HS-27A (cell line): ENCODE measurements around the gene TMF1.

Source experiments
- DNase-seq: peaks from one replicate; pipeline ENCODE4 v3.0.0-alpha.2; 2012; ENCODE audit warnings: low read depth, missing footprints

The TMF1 gene

DNA sequence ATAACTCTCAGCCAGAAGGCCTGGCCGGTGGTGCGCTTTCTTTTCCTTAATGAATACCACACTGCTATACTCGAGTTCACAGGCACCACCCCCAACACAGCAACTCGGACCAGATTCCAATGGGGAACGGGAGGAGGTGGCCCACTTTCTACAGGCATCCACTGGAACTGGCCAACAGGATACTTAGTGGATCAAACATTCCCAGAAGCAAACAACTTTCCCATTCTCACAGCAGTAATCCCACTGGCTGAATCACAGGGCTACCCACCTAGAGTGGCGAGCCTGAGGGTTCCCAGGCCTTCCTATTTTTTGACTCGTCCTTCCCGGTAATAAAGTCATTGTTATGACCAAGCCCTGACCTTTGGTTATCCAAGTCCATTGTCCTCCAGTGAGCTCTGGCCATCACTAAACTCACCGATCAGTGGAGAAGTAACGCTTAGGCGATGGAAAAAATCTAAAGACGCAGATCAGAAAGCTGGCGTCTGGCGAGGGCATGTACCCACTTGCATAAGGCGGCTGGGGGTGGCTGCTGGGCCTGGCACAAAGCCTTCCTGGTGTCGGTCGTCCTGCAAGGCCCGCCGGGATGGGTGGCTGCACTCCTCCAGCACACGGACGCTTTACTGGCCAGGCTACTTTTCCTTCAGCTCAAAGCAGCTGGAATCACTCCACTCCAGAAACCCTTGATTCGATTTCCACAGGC, 39.9 kb downstream of the TMF1 start:
- DNase-seq, result no peak

DNA sequence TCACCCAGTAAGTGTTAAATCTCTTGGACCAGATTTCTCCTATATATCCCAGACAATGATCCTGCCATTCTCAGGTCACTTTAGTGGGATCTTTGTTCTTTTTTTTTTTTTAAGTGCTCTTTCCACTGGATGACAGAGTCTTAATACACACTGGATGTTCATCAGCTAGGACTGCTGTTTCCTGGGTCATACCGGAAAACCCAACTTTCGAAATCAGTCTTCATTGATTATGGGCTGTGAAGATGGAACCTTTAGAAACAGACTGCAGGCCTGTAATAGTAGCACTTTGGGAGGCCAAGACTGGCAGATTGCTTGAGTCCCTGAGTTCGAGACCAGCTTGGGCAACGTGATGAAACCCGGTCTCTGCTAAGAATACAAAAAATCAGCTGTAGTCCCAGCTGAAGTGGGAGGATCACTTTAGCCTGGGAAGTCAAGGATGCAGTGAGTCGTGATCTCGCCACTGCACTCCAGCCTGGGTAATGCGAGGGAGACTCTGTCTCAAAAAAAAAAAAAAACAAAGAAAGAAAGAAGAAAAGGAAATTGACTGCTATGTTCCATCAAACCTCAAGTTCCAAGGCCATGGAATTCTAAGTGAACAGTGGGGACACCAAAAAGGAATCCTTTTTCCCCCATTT, 40.9 kb downstream of the TMF1 start:
- DNase-seq, result no peak

DNA sequence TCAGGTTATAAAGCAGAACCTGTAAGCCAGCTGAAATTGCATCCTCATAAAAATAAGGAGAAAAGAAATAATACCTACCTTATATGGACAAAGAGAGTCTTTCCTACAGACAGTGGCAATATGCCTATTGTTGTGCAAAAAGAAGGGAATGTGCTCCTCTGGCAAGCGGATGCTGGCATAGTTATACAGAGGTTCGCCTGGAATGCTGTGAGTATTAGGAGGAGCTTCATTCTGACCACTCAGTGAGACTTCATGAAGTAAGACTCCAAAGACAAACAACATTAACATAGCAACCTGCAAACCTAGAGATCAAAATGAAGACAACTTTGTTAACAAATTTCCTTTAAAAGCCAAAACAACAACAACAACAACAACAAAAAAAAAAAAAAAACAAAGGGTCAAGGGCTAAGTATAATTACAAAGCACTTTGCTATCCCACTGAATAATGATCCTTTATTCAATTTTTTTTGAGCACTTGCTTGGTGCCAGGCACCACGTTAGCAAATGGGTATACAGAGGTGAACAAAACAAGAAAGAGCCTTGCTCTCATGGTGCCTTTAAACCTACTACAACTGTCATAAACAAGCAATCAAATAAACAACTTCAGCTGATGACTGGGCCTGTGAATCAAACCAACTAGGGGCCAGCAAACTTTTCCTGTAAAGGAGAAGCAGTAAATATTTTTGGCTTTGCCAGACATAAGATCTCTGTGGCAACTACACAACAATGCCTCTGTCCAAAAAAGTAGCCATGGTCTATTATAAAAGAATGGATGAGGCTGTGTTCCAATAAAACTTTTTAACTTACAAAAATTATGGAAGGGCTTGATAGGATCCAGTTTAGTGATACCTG, 42.3 kb downstream of the TMF1 start:
- DNase-seq, result no peak

DNA sequence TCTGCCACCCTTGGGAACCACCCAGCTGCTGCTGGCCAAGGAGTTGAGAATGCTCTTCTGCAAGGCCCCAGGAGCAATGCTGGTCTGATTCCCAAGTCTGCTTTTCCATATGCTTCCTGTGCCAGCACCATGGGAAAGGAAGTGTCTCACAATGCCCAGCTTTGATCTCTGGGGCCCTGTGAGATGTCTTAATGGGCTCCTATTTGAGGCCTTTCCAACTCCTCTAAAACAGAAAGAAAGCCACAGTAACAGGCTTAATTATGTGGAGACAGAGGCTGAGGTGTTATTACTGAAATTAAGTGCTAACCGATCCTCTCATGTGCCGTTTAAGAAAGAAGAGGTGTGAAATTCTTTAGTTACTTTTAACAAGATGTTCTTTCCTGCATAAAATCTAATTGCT, 43.2 kb downstream of the TMF1 start:
- DNase-seq, result no peak

DNA sequence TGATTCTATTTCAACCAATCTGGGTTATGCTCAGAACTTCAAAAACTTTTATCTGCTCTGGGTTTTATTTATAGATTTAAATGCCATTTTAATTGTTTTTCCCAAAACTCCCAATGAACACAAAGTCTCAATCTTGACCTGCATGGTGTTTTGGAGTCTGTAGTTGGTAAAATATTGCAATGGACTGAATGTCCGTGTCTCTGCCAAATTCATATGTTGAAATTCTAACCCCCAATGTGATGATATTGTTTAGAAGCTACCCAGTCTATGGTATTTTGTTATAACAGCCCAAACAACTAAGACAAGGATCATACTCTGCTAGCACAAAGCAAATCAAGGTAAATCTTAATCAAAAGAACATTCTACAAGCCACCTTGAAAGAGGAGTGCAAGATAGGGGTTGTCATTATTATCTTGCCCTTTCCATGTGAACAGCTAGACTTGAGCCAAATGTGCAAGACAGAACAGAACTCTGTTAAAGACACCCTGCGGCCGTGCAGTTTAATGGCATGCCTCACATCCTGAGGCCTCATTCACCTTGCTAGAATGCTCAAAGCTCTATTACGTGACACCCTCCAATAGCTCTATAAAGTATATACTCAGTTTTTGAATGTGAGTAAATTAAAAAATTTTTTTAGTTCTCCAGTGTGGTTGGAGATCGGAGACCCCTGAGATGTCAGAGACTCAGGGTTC, 46.2 kb downstream of the TMF1 start:
- no peak for DNase-seq

DNA sequence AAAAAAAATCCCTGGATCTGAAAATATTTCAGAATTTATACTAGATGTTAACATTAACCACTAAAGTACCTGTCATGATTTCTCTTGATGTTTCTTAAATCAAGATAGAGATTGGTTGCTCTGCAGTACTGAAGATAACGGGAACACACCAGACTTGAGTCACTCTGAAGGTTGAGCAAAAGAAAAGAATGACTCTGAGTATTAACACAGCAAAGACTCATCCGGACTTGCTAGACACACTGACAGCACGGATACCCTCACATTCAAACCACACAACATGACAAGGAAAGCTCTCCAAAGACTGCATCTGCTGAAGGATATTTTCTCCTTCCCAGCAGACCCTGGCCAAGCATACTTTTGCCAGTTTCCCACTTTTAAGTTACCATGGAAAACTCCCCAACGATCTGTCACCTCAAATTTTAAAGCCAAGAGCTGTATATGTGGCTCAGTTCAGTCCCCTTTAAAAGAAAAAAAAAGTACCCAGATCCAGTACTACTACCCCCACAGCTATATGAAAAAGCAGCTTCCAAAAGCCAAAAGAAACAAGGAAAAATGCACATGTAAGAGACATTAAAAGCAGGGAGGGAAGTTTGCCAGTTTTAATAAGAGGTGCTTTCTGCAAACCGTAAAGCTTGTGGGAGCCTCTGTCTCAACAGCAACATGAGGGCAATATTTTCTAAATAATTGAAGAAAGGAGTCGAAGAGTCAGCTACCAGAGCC, 46.9 kb downstream of the TMF1 start:
- no peak for DNase-seq

DNA sequence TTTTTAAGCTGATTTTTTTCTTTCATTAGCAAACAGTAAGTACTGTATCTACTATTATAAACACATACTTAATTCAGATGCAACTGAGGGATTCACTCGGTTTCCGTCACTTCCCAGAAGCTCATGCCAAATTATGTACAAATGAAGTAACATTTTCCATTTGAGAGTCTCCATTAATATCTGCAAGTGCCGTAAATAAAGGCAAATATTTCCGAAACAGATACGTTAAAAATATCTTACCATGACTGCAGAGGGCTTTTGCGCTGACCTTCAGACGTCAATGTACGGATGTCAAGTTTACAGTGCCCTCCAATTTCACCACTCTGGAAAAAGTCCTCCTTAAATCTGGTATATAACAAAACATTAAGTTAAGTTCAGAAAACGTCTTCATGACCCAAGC, 48.0 kb downstream of the TMF1 start:
- DNase-seq, result no peak

DNA sequence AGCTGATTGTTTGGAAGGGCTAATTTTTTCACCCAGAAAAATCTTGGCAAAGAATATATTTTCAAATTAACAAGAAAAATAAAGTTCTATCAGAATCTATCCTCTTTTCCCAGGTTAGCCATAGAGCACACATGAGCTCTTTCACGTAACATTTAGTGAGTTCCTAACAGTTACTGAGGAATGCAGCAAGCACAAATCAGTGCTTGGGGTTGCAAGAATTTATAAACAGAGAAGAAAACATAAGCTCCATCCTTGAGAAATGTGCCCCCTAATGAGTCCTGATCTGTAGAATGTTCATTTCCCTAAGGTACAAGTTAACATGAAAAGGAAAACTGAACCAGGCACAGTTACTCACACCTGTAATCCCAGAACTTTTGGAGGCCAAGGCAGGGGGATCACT, 52.5 kb downstream of the TMF1 start:
- no peak for DNase-seq

DNA sequence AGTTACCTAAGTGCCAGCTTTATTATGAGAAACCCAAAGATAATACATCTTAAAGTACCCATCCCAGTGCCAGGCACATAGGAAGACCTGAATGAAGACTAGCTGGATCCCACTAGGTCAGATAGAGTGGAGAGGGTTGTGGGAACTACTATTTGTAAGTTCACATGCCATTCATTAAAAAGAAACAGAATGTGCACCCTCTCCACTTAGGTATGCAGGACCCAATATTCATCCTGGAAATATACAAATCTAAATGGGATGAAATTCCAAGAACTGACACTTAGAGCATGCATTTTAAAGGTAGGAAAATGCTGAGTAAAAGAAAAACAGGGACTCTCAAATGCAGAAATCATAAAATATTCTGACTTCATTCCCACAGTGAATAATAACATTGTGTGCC, 53.0 kb downstream of the TMF1 start:
- DNase-seq, result no peak

DNA sequence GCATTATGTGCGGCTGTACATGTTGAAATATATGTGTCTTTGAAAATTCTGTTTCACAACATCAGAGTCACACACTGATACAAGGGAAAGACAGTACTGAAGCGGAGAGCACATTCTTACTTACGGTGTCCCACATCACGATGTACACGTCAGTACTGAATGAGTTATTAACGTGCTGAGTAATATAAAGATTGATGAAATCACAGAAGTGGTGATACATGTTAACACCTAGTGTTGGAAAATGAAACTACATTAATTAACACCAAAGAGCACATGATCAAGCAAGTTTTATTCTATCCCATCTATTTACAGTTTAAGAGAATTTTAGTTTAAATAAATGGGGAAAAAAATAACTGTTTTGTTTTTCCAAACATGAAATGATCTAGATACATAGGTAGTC, 54.2 kb downstream of the TMF1 start:
- no peak for DNase-seq

DNA sequence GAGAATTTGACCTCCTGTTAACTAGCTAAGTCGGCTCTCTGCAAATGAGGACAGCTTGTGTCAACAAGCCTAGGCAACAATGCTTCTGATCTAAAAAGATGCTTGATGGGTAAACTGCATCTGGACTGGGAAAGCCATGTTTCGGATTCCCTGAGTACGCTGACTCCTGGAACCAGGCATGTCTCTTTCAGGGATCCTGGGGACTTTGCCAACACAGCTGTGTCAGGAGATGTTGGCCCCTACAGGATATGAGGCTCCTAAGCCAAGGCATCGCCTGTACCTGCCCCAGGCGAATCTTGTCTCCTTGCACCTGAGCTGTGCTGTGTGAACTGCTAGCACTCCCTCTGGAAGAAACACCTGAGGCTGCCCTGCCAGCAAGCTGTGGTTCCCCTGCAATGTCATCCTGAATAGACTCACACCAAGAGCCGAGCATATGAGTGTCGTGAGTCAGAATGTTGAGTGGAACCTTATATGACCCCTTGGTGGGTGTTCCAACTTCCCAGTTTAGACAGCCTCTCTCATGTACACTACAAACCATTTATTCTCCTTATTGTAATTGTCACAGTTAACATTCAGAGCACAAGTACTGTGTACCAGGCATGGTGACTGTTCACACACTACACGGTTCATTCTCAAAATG, 55.7 kb downstream of the TMF1 start:
- DNase-seq, result no peak

DNA sequence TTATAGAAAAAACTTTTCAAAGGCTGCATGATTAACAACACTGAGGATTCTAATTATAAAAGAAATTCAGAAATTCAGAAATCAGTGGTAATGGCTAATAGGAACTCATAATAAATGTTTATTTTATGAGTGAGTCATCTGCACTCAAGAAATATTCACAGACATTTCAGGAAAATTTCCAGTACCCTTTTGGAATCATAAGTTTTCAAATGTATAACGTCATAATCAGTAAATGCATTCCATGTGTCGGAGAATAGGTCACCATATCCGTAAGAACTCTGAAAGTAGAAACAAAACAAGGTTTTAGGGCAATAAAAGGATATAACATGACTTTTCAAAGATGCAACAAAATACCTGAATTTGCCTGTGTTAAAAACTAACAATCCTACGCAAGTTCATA, 63.4 kb downstream of the TMF1 start:
- DNase-seq, result no peak

DNA sequence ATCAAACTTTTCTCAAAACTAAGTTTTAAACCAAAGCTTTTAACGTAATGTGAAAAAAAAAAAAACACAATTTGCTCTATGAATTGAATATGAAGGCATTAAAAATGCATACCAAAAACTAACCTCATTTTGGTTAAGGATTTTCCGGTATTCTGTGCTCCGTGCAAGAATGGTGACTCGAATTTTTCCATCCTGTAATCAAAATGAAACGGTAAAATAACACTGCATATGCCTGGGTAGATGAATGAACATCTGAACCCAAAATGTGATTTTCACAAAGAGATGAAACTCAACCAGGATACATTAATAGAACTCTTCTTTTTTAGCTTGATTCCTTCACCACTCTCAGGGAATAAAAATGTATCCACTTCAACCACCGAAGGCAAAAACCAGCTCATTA, 64.8 kb downstream of the TMF1 start:
- no peak for DNase-seq

DNA sequence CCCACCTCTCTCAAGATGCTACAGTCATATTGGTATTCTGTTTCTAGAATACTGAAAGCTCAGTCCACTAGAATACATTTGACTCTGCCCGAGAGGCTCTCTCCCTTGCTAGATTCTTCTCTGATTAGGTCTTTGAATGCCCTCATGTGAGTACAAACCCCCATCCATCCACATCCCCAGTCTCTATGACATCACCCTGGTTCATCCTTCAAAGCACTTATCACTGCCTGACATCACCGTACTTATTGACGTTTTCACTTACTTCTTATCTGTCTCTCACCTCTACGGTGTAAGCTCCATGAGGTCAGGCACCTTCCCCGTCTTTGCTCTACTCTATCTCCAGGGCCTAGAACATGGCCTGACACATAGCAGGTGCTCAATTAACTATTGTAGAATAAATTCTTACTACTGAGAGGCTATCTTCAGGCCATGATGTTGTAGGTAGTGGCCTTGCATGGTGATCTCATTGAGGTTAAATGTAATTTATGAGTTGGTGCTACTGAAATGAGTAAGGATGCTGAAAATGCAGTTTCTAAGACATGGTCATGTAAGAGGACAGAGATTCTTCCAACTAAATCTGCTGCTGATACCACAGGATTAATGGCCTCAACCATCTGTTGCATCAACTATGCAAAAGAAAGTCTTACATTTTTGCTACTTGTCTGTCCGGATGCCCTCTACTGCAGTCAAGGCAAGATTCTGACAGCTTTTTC, 65.5 kb downstream of the TMF1 start:
- no peak for DNase-seq

DNA sequence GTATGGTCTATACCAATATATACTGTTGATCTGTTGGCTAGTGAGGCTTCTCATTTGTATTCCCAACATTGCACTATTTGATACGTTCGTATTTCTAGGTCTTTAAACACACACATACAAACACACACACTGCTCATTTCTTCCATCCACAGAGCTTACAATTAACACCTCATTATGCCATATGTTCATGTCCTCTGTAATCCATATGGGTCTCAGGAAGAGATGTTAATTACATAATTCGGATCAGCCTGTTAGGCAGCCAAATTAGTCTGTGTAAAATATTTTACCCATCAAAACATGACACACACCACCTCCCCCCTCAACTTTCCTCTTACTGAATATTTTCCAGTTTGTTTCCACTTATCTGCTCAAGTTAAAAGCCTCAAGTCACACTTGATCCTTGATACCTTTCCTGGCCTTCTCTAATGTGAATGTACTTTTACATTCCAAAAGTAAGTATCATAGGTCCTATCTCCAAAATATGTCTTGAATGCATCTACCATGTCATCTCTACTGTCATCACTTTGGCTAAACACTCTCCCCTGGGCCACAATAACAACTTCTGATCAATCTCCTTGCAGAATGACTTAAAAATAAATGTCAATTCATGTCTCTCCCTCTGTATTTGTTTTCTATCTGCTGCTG, 66.9 kb downstream of the TMF1 start:
- no peak for DNase-seq

DNA sequence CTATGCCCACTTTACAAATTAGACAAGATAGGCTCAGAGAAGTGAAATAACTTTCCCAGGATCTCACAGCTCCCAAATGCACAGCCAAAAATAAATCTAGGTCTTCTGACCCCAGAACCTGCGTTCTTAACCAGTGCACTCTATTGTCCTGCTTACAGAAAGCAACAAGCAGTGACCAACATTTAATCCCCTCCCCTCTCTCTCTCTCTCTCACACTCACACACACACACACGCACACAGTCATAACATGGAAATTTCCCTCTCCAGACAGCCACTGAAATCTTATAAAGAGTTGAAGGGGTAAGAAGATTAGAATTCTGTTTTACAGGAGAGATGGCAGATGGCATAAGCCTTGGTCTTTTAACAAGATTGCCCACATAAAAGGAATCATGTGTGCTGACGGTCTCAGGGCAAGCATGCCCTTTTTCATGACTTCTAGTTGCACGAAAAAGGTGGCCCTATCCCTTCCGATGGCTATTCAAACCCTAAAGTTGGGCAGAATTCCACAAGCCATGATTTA, 68.1 kb downstream of the TMF1 start:
- no peak for DNase-seq

DNA sequence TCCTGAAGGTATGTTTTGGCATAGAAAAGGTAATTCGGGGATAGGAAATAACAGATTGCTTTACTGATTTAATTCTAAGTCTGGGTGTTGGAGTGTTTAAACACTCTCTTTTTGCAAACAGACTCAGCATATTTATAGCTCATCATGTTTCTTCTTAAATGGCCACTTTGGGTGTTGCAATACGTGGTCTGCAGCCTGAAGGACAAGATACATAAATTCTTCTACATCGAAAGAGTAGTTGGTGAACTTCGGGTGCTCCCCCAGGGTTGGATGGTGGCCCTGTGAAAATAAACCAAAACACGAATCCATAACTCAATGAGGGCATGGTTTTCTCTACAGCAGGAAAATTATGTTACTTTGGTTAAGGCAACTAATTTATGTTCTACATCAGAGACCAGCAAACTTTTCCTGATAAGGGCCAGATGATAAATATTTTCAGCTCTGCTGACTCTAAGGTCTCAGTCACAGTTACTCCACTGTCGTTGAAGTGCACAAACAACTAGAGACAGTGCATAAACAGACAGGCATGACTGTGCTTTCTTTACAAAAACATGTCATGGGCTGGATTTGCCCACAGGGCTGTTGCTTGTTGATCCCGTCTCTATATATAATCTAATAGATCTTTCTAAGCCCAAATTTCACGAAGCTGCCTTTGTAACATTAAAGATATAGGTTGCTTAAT, 74.5 kb downstream of the TMF1 start:
- DNase-seq, result no peak

DNA sequence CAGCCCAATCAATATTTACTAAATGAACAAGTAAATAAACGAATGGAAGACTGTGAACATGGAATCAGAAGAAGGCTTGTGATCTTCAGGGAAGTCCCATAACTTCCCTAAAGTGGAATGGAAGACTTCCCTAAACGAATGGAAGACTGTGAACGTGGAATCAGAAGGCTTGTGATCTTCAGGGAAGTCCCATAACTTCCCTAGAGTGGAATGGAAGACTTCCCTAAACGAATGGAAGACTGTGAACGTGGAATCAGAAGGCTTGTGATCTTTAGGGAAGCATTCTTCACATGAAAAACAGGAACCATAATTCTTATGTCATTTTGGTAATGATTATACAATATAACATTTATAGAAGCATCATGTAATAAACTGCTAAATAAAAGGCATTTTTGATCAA, 77.4 kb downstream of the TMF1 start:
- DNase-seq, result no peak

DNA sequence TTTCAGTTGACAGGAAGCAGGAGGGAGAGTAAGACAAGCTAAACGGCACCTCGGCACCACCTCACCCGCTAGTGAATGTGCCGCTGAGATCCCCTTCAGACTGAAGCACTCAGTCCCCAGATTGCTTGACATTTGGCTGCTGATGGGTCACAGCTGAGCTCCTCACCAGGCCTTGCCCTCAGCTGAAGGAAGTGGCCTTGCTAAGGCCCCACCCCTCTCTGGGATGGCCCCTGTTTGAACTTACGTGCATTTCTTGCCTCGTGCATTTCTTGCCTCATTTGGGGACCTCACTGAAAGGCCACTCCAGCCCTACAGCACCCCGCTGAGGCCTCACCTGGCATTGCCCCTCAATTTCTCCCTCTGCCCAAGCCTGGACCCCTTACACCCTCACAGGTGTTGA, 78.5 kb downstream of the TMF1 start:
- DNase-seq, result no peak
